ENCODE results near the gene EGFLAM. TPM values are rescaled to one million over a fixed set of nuclear protein-coding genes. Genes with fewer than 3 reads are reported as not detected.
A peak's percentile ranks its signal among the peaks of the same experiment; 100 is the strongest.

The EGFLAM gene
- total RNA-seq, 3 donors from 2014 or later: not detected

GRCh38 chr5:38250763-38251448 is 7.5 kb upstream of the EGFLAM start:
- H3K27me3 Mint-ChIP-seq (ENCODE audit: low read depth): peaks cover 12% of the 10 kb centered on the region
- H3K9me3 Mint-ChIP-seq: peaks cover 8% of the 10 kb centered on the region
- H3K4me3 Mint-ChIP-seq: no peak overlapping the region
- no peaks in the 10 kb centered on the region for H3K36me3 Mint-ChIP-seq (ENCODE audit: insufficient read depth)
- DNase-seq (no peak), ATAC-seq (no peak)
- H3K4me1 Mint-ChIP-seq (ENCODE audit: low read depth): no peaks in the 10 kb centered on the region

DNA sequence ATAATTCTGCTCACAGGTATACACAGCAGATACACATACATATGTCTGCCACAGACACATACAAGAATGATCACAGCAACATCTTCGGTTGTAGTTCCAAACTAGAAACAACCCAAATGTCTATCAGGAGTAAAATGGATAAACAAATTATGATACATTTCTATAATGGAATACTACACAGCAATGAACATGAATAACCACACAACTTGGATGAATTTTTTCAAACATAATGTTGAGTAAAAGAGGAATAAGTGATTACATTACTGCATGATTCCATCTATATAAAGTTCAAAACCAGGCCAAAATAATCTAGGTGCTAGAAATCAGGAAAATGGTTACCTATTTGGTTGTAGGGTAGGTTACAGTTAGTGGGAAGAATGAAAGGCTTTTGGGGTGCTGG is 4.6 kb upstream of the EGFLAM start:
- no peaks in the 10 kb centered on the region for H3K36me3 Mint-ChIP-seq (ENCODE audit: insufficient read depth)
- no peaks in the 10 kb centered on the region for H3K4me1 Mint-ChIP-seq (ENCODE audit: low read depth)
- peaks cover 33% of the 10 kb centered on the region for H3K27me3 Mint-ChIP-seq (ENCODE audit: low read depth)
- peaks cover 8% of the 10 kb centered on the region for H3K9me3 Mint-ChIP-seq
- DNase-seq: no peak
- no peak for ATAC-seq
- H3K4me3 Mint-ChIP-seq: no peak overlapping the region

DNA sequence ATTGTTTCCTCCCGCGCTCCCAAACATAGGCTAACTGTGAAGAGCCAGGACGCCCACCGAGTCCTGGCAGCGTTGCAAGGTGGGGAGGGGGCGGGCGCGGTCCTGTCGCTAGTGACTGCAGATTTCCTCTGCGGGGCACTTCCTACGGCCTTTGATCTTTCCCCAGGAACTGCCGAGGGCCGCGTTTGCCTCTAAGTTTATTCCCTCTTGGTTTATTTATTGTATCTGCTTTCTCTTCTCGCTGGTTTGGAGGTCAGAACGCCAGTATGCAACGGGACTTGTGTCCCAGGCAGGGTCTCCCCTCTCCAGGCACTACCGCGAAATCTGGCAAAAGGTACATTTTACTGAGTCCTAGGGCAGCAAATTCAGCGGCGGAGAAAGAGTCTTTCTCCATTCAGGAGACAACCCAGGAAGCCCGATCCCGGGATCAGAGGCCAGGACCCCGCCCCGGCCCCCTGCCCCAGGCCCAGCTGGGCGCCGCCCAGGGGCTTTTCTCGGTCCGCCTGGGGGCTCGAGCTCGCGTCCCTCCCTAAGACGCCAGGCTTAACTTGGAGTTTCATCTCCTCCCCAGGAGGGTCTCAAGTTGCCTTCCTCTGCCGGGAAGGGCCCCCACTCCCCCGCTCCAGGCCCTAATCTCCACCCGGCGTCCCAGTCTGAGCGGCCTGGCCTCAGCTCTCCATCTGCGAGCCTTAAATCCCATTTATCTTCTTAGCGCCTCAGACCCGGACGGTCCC is 884 bp upstream of the EGFLAM start:
- peaks cover 3% of the 10 kb centered on the region for H3K4me1 Mint-ChIP-seq (ENCODE audit: low read depth)
- H3K4me3 Mint-ChIP-seq: no peak overlapping the region
- DNase-seq: no peak

DNA sequence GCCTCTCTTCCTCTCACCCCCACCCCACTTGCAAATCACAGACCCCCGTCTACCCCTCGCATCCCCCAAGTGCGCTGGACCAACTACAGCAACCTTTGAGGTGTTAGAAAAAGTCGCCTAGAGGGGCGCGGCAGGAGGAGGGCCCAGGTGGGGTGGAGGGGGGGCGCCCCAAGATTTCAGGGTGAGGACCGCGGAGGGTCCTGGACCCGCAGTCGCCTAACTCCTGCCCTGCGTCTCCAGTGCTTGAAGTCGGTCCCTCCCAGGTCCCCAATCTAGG is 379 bp upstream of the EGFLAM start:
- DNase-seq: no peak
- Mint-ChIP-seq H3K27me3 (ENCODE audit: low read depth) (peaks cover 64% of the 10 kb centered on the region), H3K9me3 (peaks cover 8% of the 10 kb centered on the region), H3K36me3 (ENCODE audit: insufficient read depth) (no peaks in the 10 kb centered on the region), H3K4me3 (no peak overlapping the region), H3K4me1 (ENCODE audit: low read depth) (peaks cover 3% of the 10 kb centered on the region)
- no peak for ATAC-seq

More for the DNA sequence above, 884 bp upstream of the EGFLAM start:
- Mint-ChIP-seq H3K36me3 (ENCODE audit: insufficient read depth) (no peaks in the 10 kb centered on the region), H3K27me3 (ENCODE audit: low read depth) (peaks cover 61% of the 10 kb centered on the region), H3K9me3 (peaks cover 8% of the 10 kb centered on the region)
- no peak for ATAC-seq

- no peak overlapping the region for H3K4me3 Mint-ChIP-seq
Observed at GRCh38 chr5:38259062-38259808, 876 bp downstream of the EGFLAM start.

DNA sequence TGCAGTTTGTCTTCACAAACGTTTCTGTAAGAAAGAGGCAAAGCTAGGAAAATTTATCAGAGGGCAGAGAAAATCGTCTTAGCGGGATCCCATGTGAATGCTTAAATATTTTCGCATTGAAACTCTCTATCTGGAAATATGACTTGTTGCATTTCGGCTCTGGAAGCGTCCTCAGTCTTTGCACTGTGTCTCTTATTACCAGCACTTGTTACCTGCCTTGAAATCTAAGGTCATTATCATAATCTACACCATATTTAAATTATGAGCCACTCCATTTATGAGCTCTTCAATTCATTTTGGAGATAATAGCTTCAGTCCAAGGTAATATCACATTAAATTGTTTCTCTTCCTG is 1.4 kb downstream of the EGFLAM start:
- DNase-seq (no peak), ATAC-seq (no peak)
- peaks cover 67% of the 10 kb centered on the region for H3K27me3 Mint-ChIP-seq (ENCODE audit: low read depth)
- peaks cover 3% of the 10 kb centered on the region for H3K4me1 Mint-ChIP-seq (ENCODE audit: low read depth)
- no peaks in the 10 kb centered on the region for H3K36me3 Mint-ChIP-seq (ENCODE audit: insufficient read depth)
- no peak overlapping the region for H3K4me3 Mint-ChIP-seq
- no peaks in the 10 kb centered on the region for H3K9me3 Mint-ChIP-seq

More at GRCh38 chr5:38259062-38259808, 876 bp downstream of the EGFLAM start:
- H3K27me3 Mint-ChIP-seq (ENCODE audit: low read depth): peaks cover 66% of the 10 kb centered on the region
- peaks cover 3% of the 10 kb centered on the region for H3K9me3 Mint-ChIP-seq
- H3K36me3 Mint-ChIP-seq (ENCODE audit: insufficient read depth): no peaks in the 10 kb centered on the region
- H3K4me1 Mint-ChIP-seq (ENCODE audit: low read depth): peaks cover 3% of the 10 kb centered on the region
- no peak for DNase-seq
- ATAC-seq: no peak

DNA sequence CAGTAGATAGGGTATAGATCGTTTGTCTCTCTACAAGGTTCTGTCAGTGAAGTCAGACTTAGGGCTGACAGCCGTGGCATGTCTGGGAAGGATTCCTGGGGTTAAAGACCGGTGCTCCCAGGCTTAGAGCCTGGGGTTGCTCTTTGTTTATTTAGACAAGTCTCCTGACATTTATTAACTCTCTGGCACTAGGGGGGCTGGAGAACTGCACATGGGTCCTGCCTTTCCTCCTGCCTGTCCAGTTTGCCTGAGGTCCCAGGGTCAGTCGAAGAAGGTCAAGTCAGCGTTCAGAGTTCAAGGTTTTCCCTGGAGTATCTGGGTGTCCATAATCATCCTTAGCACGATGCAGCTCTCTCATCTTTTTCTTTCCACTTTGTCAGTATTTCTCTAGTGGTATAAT is 5.6 kb downstream of the EGFLAM start:
- Mint-ChIP-seq H3K4me3 (no peak overlapping the region), H3K4me1 (ENCODE audit: low read depth) (peaks cover 1% of the 10 kb centered on the region), H3K9me3 (no peaks in the 10 kb centered on the region), H3K36me3 (ENCODE audit: insufficient read depth) (no peaks in the 10 kb centered on the region), H3K27me3 (ENCODE audit: low read depth) (peaks cover 51% of the 10 kb centered on the region)
- DNase-seq (no peak), ATAC-seq (no peak)

DNA sequence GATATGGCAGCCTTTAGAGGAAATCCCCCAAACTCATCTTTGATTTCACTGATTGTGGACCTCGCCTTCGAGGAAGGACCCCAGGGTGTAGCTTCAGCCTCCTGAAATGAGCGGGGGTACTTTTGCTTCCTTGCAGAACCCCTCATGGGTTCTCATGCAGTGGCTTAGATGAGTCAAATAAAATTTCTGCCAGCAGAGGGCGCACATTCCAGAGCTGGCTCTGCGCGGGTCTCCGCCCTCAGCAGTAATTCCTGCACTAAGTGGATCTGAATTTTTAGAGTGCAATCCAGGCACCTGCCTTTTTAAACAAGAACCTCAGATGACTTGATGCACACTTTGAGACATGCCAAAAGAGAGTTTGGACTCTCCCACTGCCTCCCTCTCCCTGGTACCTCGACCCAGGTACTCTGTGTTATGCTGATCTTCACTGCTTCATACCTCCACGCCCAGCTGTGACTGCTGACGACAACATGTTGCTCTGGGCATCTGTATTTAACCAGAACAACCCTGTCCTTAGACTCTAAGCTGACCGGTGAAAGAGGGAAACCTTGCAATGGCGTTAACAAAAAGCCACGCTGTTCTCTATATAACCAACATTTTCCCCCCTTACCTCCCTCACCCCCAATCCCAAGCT is 7.3 kb downstream of the EGFLAM start:
- peak; percentile 50 to 57 for ATAC-seq
- Mint-ChIP-seq H3K9me3 (no peaks in the 10 kb centered on the region), H3K36me3 (ENCODE audit: insufficient read depth) (no peaks in the 10 kb centered on the region), H3K27me3 (ENCODE audit: low read depth) (peaks cover 40% of the 10 kb centered on the region), H3K4me3 (no peak overlapping the region), H3K4me1 (ENCODE audit: low read depth) (no peaks in the 10 kb centered on the region)
- peak; percentile 28 for DNase-seq

DNA sequence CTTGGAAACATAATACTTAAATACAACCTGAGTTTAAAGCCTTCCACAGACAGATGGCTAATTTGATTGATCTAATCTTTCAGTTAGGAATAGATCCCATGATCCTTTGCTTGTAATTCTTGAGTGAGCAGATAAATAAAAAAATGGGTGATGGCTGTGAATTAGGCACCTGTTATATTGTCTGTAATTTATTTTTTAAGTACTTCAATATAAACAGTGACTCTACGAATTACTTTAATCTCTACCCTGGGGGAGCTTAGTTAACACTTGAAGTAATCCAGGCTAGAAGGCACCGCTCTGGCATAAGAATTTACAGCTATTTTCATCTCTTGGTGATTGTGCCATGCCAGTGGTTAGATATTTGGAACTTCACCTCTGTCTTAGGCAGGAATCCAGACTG is 9.0 kb downstream of the EGFLAM start:
- no peaks in the 10 kb centered on the region for H3K4me1 Mint-ChIP-seq (ENCODE audit: low read depth)
- no peak for ATAC-seq
- H3K36me3 Mint-ChIP-seq (ENCODE audit: insufficient read depth): no peaks in the 10 kb centered on the region

DNA sequence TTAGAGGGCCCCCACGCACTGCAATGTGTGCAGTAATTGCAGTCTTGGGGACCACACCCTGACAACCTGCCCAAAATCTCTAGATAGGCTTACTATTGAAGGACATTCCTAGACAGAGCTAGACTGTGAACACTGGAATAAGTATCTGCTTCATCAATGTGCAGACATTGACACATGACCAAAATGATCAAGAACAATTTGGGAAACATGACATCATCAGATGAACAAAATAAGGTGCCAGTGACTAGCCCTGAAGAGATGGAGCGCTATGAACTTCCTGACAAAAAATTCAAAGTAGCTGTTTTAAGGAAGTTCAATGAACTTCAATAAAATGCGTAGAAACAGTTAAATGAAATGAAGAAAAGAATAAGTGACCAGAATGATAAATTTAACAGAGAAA is 15.3 kb downstream of the EGFLAM start:
- no peak for ATAC-seq
- H3K27me3 Mint-ChIP-seq (ENCODE audit: low read depth): no peaks in the 10 kb centered on the region
- no peak for DNase-seq
- no peaks in the 10 kb centered on the region for H3K4me1 Mint-ChIP-seq (ENCODE audit: low read depth)
- H3K36me3 Mint-ChIP-seq (ENCODE audit: insufficient read depth): no peaks in the 10 kb centered on the region
- no peak overlapping the region for H3K4me3 Mint-ChIP-seq
- H3K9me3 Mint-ChIP-seq: peaks cover 28% of the 10 kb centered on the region

More for the DNA sequence above, 9.0 kb downstream of the EGFLAM start:
- Mint-ChIP-seq H3K9me3 (no peaks in the 10 kb centered on the region), H3K27me3 (ENCODE audit: low read depth) (peaks cover 23% of the 10 kb centered on the region), H3K4me3 (no peak overlapping the region)
- no peak for DNase-seq

- H3K4me1 Mint-ChIP-seq (ENCODE audit: low read depth): no peaks in the 10 kb centered on the region
- H3K27me3 Mint-ChIP-seq (ENCODE audit: low read depth): no peaks in the 10 kb centered on the region
- DNase-seq (no peak), ATAC-seq (no peak)
- no peak overlapping the region for H3K4me3 Mint-ChIP-seq
- no peaks in the 10 kb centered on the region for H3K36me3 Mint-ChIP-seq (ENCODE audit: insufficient read depth)
- peaks cover 28% of the 10 kb centered on the region for H3K9me3 Mint-ChIP-seq
Observed at GRCh38 chr5:38274370-38274769, 16.0 kb downstream of the EGFLAM start.

DNA sequence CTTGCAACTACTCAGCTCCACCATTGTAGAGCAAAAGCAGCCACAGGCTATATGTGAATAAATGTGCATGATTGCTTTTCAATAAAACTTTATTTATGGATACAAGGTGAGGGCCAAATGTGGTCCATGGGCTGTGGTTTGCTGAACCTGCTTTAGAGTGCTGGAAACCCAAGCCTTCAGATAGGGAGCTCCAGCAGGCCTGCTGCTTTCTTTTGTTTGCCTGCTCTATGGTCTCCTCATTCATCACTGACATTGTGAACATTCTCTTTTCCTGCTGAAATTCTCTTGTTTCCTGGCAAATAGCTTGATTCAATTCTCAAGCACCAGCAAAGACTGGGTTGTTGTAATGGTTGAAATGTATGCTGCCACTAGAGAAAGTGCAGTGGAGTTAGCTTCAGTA is 26.0 kb downstream of the EGFLAM start:
- no peaks in the 10 kb centered on the region for H3K27me3 Mint-ChIP-seq (ENCODE audit: low read depth)
- H3K4me3 Mint-ChIP-seq: no peak overlapping the region
- H3K36me3 Mint-ChIP-seq (ENCODE audit: insufficient read depth): no peaks in the 10 kb centered on the region
- no peak for ATAC-seq
- DNase-seq: no peak
- H3K9me3 Mint-ChIP-seq: peaks cover 3% of the 10 kb centered on the region
- no peaks in the 10 kb centered on the region for H3K4me1 Mint-ChIP-seq (ENCODE audit: low read depth)

GRCh38 chr5:38285226-38285625 is 26.9 kb downstream of the EGFLAM start:
- H3K27me3 Mint-ChIP-seq (ENCODE audit: low read depth): no peaks in the 10 kb centered on the region
- ATAC-seq (no peak), DNase-seq (no peak)
- peaks cover 3% of the 10 kb centered on the region for H3K9me3 Mint-ChIP-seq
- H3K4me1 Mint-ChIP-seq (ENCODE audit: low read depth): no peaks in the 10 kb centered on the region
- H3K4me3 Mint-ChIP-seq: no peak overlapping the region
- no peaks in the 10 kb centered on the region for H3K36me3 Mint-ChIP-seq (ENCODE audit: insufficient read depth)

- no peak for ATAC-seq
- Mint-ChIP-seq H3K36me3 (ENCODE audit: insufficient read depth) (no peaks in the 10 kb centered on the region), H3K27me3 (ENCODE audit: low read depth) (peaks cover 2% of the 10 kb centered on the region), H3K4me1 (ENCODE audit: low read depth) (no peaks in the 10 kb centered on the region), H3K4me3 (no peak overlapping the region), H3K9me3 (no peaks in the 10 kb centered on the region)
- DNase-seq: no peak
Observed at GRCh38 chr5:38286002-38286401, 27.6 kb downstream of the EGFLAM start.
